GM12874 (cell line): ENCODE data around the gene TMEM147.

Experiments
- CTCF ChIP-seq: IDR thresholded peaks from 2 replicates; pipeline ENCODE4 v1.5.1; 2011; ENCODE audit warnings: low read depth, mild to moderate bottlenecking, control low read depth, low read length, moderate library complexity; ENCODE audit not compliant: insufficient read depth

TMEM147 gene

GRCh38 chr19:35506011-35506410, 39.4 kb upstream of the TMEM147 start:
- no peak for TF ChIP-seq CTCF

- TF ChIP-seq CTCF, result no peak
Observed at GRCh38 chr19:35507561-35507960, 37.9 kb upstream of the TMEM147 start.

- TF ChIP-seq CTCF, result no peak
Observed at GRCh38 chr19:35508129-35508528, 37.3 kb upstream of the TMEM147 start.

- TF ChIP-seq CTCF, result no peak
Observed at GRCh38 chr19:35509018-35509652, 36.3 kb upstream of the TMEM147 start.

- peak; percentile 98 for TF ChIP-seq CTCF
Observed at GRCh38 chr19:35509861-35510625, 35.4 kb upstream of the TMEM147 start.

GRCh38 chr19:35510626-35510964, 34.8 kb upstream of the TMEM147 start:
- no peak for TF ChIP-seq CTCF

- TF ChIP-seq CTCF, result no peak
Observed at GRCh38 chr19:35511337-35511736, 34.1 kb upstream of the TMEM147 start.
